DMS79 (cell line): ENCODE data around the gene BTK.

ENCODE experiments used
- DNase-seq: peaks from one replicate; lab custom pipeline; 2025; lab: John Stamatoyannopoulos, UW

BTK gene

GRCh38 chrX:101385795-101386541 is at the start of gene BTK:
Gene BTK, minus strand, starts transcription at chrX:101386191. Its CDS starts 10,907 bp downstream, at chrX:101375284.
- DNase-seq = no peak

DNA sequence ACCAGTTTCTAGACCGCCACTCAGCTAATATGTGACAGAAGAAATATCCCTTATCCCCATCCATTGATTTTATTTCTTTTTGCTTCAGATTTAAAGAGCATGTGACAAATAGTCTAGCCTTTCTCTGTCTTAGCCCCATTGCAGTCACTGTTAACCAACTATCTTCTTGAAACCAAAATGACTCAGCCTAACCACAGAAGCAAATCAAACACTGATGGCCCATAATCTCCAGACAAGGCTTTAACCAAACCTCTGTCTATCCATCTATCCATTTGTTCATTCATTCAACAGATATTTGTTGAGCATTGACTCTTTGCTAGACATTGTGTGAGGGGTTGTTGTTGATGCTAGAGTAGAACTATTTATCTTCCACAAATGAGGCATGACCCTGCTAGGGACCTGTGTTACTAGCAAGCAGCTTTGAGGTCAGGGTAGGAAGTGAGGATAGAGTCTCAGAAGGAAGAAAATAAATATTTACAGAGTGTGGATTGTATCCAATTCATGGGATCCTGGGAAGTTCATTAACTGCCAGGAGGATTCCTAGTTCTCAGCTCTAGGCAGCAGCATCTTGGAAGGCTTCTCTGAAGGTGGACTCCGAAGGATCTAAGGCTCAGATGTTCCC is 44.6 kb upstream of the BTK start:
- DNase-seq = no peak

DNA sequence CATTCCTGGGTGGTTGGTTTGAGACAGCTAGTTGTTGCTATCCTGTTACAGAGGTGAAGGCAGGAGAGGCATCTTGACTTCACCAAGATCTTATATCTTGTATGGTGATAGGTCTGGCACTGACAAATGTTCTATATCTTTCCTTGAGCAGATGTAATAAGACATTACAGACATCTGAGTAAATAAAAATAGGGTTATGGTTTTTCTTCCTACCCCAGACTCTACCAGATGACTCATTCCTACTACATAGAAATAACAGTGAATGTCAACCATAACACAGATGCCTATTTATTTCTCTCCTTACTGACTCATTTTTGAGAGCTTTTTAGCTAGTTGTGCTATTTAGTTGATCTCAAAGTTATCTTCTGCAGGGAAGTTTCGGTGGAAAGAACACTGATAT is 43.9 kb upstream of the BTK start:
- DNase-seq = no peak

- no peak for DNase-seq
These were observed 42.0 kb upstream of the BTK start for GRCh38 chrX:101427954-101428353.

GRCh38 chrX:101419489-101419888 is 33.5 kb upstream of the BTK start:
- no peak for DNase-seq

DNA sequence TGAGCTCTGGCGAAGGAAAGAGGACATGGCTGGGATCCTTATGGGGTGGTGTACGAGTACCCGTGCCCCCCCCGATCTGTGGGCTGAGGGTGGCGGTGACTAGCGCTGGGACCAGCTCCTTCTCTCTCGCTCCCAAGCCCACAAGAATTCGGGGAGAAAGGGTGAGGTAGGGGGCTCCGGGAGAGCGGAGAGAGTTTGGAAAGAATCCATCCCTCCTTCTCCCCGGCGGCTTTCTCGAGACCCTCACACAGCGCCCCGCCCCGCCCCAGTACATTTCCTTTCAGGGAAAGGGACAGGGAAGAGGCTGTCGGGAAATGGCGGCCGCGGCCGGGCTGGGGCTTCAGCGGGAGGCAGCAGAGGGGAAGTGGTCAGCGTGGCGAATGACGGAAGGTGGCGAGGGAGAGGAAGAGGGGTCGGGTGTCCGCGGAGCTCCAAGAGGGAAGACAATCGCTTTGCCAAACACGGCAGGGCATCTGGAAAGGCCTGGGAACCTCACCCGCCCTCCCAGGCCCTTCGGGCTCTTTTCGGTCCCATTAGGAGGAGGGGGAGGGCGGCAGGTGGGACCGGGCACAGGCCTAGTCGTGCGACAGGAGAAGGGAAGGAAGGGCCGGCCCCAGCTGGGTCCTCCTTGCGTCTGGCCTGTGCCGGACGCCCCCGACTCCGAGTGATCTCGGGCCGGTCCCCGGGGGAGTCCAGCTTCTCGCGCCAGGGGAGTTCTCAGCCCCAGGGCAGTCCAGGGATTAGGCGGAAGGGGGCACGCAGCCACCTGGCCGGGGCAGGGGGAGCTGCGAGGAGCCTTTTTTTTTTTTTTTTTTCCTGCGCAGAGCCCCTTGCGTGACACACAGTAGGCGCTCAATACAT is 32.2 kb upstream of the BTK start:
- peak; percentile 8 for DNase-seq

DNA sequence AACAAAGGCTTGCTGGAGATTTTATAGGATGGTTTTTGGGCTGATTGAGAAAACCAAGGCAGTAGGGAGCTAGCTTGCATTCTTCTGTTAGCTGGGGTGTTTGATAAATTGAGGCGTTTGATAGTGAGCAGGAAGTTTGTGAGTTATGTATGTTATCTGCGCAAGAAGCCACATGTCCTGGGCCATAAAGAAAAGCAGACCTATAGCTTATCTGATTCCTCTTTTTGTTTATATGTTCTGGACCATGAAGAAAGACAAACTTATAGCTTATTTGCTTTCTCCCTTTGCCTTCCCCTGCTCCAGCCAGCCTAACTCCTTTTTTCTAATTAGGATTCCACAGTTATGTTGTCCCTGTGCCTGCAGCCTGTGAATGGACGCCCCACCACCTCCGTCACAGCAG is 31.2 kb upstream of the BTK start:
- DNase-seq = no peak

DNA sequence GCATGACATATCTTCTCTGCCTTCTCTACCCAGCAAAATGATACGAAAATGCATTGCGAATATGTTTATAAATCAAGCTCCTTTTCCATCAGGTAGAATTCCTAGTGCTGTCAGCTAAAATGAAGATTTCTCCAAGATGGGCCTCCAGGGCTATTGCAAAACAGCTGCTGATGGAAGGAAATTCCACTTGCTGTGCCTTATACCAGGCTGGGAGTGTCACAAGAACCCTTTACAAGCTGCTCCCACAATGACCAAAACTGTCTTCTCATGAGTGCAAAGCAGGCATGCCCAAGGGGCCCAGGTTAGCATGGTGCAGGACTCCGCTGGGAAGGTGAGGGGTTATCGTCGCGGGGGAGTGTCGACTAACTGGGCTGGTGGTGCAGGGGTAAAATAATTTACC is 30.7 kb upstream of the BTK start:
- no peak for DNase-seq

DNA sequence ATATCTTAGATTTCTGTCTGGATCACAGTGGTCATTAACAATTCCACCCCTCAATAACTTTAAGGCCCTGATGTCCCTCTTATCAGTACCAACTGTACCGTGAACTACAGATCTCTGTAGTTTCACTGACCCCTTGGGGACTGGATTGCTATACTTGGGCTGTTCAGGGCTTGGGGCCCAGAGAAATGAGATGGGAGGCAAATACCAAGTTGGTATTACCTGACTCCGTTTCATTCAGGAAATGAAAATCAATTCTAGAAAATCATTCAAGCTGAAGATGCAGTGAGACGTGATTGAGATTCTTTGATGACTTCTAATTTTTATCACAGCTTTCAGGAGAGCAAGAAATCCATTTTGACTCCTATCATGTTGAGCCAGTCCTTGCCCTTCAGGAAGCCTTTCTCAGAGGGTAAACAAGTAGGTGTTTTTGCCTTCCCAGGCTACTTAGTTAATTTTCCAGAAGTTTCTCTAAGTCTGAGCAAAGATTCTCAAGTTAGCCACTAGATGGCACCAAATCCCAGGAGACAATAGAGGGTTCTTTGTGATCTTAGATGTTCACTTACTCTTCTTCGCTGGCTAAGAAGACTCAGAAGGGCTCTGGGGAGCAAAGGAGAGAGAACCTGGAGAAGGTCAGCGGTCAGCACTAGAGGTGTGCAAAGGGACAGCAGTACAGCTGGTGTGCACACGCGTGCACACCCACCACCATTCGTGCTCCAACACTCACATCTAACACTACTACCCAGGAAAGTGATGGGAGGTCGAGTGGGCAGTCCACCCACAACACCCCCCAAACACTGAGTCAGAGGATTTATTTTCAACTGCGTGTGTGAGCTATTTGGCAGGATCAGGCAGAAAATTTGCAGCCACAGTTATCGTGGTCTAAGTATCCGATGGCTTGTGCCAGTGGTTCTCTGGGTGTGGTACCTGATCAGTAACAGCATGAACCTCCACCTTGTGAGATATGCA is 29.5 kb upstream of the BTK start:
- DNase-seq = no peak

DNA sequence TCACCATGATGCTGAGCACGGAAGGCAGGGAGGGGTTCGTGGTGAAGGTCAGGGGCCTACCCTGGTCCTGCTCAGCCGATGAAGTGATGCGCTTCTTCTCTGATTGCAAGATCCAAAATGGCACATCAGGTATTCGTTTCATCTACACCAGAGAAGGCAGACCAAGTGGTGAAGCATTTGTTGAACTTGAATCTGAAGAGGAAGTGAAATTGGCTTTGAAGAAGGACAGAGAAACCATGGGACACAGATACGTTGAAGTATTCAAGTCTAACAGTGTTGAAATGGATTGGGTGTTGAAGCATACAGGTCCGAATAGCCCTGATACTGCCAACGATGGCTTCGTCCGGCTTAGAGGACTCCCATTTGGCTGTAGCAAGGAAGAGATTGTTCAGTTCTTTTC is 26.0 kb upstream of the BTK start:
- no peak for DNase-seq

- no peak for DNase-seq
These were observed 24.5 kb upstream of the BTK start for GRCh38 chrX:101410461-101410860.

DNA sequence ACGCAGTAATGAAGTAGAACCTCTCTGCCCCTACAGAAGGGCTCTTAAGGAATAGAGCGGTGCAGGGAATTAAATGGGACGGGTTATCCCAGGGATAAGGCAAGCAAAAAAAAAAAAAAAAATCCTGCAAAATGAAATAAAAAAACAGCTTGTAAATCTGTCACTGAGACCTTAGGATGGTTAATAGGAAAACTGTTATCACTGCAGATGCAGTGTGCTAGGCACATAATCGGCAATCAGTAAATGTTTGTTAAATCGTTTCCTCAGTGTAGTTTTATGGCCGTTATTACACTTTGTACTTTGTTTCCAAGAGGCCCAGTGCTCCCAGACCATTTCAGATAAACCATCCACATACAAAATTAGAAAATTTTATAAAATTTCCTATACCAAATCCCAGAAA is 23.1 kb upstream of the BTK start:
- DNase-seq = no peak

GRCh38 chrX:101408532-101408841 is 22.5 kb upstream of the BTK start:
- no peak for DNase-seq

GRCh38 chrX:101407748-101408531 is 21.9 kb upstream of the BTK start, which contains the start of the genes GLA and HNRNPH2:
Gene GLA, minus strand, starts transcription at chrX:101407925. Its CDS starts 22 bp downstream, at chrX:101407903.
Gene HNRNPH2, plus strand, starts transcription at chrX:101408222. Its CDS starts 3,767 bp downstream, at chrX:101411989.
- peak; percentile 92 for DNase-seq

DNA sequence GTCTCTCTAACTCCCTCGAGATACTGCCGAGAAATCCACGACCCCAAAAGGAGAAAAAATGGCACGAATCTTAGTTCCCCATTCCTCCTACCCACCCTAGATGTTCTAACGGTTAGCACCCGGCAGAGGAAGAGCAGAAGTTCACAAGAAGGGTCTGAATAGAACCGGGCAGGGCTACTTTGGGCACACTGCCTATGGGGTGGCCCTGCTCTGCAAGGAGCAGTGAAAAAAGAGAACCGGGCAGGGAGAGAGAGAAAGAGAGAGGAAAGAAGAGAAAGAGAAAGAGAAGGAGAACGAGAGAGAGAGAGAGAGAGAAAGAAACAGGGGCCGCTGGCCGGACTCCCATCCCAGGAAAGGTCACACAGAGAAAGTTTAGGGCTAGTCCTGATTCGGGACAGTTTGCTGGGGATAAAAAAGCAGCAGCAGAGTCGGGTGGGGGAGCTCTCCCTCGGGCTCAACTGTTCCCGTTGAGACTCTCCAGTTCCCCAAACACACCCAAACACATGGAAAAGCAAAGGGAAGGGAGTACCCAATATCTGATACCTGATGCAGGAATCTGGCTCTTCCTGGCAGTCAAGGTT is 21.3 kb upstream of the BTK start:
- no peak for DNase-seq

DNA sequence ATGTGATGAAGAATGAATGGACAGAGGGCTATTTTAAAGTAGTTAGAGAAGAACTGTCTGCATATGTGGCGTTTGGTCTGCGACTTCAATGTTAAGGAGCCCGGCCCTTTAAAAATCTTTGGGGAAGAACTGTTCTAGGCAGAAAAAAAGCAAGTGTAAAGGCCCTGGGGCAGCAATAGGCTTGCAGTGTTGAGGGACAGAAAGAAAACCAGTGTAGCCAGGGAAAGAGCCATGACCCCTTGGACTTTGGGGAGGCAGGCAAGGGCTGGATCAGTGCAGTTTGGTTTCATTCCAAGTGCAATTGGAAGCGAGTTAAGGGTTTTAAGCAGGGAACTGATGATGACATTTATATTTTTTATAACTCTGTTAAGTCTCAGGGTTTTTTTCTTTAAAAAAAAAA is 13.8 kb upstream of the BTK start:
- no peak for DNase-seq

DNA sequence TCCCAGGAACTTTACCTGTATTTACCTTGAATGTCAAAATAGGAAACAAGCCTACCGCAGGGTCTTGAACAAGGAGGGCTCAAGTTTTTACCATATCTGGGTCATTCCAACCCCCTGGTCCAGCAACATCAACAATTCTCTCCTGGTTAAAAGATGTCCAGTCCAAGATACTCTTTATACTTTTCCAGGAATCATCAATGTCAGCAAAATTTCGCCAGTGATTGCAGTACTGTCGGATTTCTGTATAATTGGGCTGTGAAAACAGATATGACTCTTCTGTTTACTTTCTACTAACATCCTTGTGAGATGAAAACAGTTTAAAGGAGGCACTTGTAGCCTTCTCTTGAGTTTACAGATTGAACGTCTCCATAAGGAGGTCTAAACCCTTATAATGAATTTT is 12.7 kb upstream of the BTK start:
- DNase-seq = no peak

- no peak for DNase-seq
These were observed 11.8 kb upstream of the BTK start for GRCh38 chrX:101397779-101398178.

DNA sequence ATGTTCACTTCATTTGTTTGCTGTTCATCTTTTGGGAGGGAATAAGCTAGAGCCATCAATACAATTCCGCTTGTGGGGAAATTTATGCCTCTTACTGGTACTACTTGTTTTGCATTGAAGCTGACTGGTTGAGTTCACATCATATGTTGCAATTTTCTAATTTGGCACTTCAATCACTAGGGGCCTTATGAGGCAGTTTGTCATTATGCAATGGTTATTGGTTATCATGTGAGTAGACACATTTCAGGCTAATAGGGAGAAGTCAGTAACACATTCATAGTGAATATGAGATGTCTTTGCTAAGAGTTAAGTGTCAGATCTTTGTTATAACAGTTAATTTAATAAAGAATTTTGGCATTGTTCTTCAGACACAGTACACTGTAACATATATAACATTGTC is 9.8 kb upstream of the BTK start:
- DNase-seq = no peak

DNA sequence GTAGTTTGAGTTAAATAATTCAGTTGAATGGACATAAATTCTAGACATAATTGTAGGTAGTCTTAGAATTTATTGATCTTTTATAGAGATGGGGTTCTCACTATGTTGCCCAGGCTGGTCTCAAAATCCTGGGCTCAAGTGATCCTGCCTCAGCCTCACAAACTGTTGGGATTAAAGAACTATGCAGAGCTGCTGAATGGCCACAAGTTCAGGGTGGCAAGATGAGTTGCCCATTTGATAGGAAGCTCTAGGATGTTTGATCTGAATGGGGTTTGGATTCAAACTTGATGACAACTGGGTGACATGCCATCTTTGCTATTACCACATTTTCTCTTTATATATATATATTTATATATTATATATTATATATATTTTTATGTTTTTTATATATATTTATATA is 8.4 kb upstream of the BTK start:
- DNase-seq = no peak
